Body of pancreas (tissue), 4 donors: ENCODE data around the gene MS4A1. TPM values are rescaled to one million over a fixed set of nuclear protein-coding genes. Genes with fewer than 3 reads are reported as not detected.

Experiments used
- ATAC-seq: fragments of 150-250 bp; one replicate; pipeline ENCODE4 v1.9.1; 2016
- DNase-seq, 4 donors: peaks; one replicate each; pipeline ENCODE4 v3.0.0-alpha.2; 2019
- H3K27ac ChIP-seq, 4 donors: fragments of 200-600 bp; sonication (generic); 1 replicate in 3 of 4; 2 replicates in 1 of 4; pipeline versions ENCODE4 v1.5.1 to v1.6.1; 2016 to 2019; ENCODE audit warnings: mild to moderate bottlenecking in 1 of 4, mixed read lengths in 1 of 4, moderate library complexity in 1 of 4
- H3K27me3 ChIP-seq, 2 donors: fragments of 200-600 bp; sonication (generic); one replicate each; pipeline ENCODE4 v1.6.0; 2016; ENCODE audit warnings: mild to moderate bottlenecking in 1 of 2
- H3K36me3 ChIP-seq, 2 donors: fragments of 200-600 bp; sonication (generic); replicated peaks in 1 of 2; 2 replicates each; pipeline ENCODE4 v1.5.1; 2016; ENCODE audit warnings: low read depth in 2 of 2; ENCODE audit not compliant: insufficient read depth in 1 of 2
- H3K4me1 ChIP-seq: fragments of 200-600 bp; sonication (generic); one replicate; pipeline ENCODE4 v1.6.0; 2016
- H3K4me3 ChIP-seq, 2 donors: fragments of 200-600 bp; sonication (generic); 1 replicate in 1 of 2; 2 replicates in 1 of 2; pipeline ENCODE4 v1.5.1; 2016 to 2019
- H3K9me3 ChIP-seq, 3 donors: fragments of 200-600 bp; sonication (generic); 1 replicate in 2 of 3; 2 replicates in 1 of 3; pipeline ENCODE4 v1.5.1; 2016
- CTCF ChIP-seq, 7 experiments: fragments of 450-650 bp in 4 of 7; fragments of 200-600 bp in 3 of 7; sonication (generic) in 3 of 7; IDR thresholded peaks; one replicate each; pipeline ENCODE4 v1.5.1; 2016 to 2019; ENCODE audit warnings: antibody characterized with exemption in 7 of 7
- POLR2A ChIP-seq, 3 donors: fragments of 450-650 bp; IDR thresholded peaks; one replicate each; pipeline ENCODE4 v1.6.1; 2016; ENCODE audit warnings: antibody characterized with exemption in 3 of 3, mild to moderate bottlenecking in 2 of 3
- WGBS, 2 donors: methylation state at CpG; one replicate each; pipeline ENCODE4 v1.1.5; 2017; 5-methylcytosine and 5-hydroxymethylcytosine counted together
- intact Hi-C: fragments of 100-400 bp; cut with DNase I; formaldehyde crosslinking; loops from one replicate; pipeline ENCODE4 v1.15.1; 2023
- total RNA-seq, 2 donors: library from RNA; depleted of rRNA; stranded (reverse); fragments of >200 nt; gene quantifications; one replicate each; pipeline ENCODE4 v1.1.0, GENCODE V29; 2016

MS4A1 gene
- not detected for total RNA-seq

GRCh38 chr11:60455531-60456042 lies at the start of gene MS4A1:
Gene MS4A1 (plus strand): TSS chr11:60455847. CDS start chr11:60462375, 6,528 bp downstream.
- DNase-seq, result no peak
- TF ChIP-seq POLR2A (IDR thresholded peaks at IDR 0.05), result no peak
- no peak for TF ChIP-seq CTCF (IDR thresholded peaks at IDR 0.05)
- H3K9me3 ChIP-seq, result no peaks in the 10 kb centered on the region
- no peaks in the 10 kb centered on the region for H3K27me3 ChIP-seq
- intact Hi-C loops, result no loop called here
- WGBS, 2 donors, result 61 to 78% methylated on average over 4 of the region's 4 CpGs
- H3K4me3 ChIP-seq, result no peak within 1 kb of the TSS
- no peaks in the 10 kb centered on the region for H3K4me1 ChIP-seq
- H3K36me3 ChIP-seq, result no peaks in the 10 kb centered on the region
- H3K27ac ChIP-seq, result no peak within 1 kb of the TSS
- no peak for ATAC-seq

- ATAC-seq (no peak), DNase-seq (no peak)
- H3K4me3 ChIP-seq, result no peak overlapping the region
- no peaks in the 10 kb centered on the region for H3K9me3 ChIP-seq
- TF ChIP-seq POLR2A (IDR thresholded peaks at IDR 0.05) (no peak), CTCF (IDR thresholded peaks at IDR 0.05) (no peak)
- 23 to 26% methylated on average over 2 of the region's 2 CpGs for WGBS, 2 donors
- no peaks in the 10 kb centered on the region for H3K27me3 ChIP-seq
- intact Hi-C loops, result no loop called here
- H3K4me1 ChIP-seq, result no peaks in the 10 kb centered on the region
- H3K27ac ChIP-seq, result no peak overlapping the region
- no peaks in the 10 kb centered on the region for H3K36me3 ChIP-seq
Observed at GRCh38 chr11:60420015-60420414, 35.6 kb upstream of the MS4A1 start.

- H3K27me3 ChIP-seq, result no peaks in the 10 kb centered on the region
- H3K27ac ChIP-seq, result no peak overlapping the region
- H3K4me1 ChIP-seq, result no peaks in the 10 kb centered on the region
- H3K4me3 ChIP-seq, result no peak overlapping the region
- no peak for ATAC-seq
- no peak for TF ChIP-seq POLR2A (IDR thresholded peaks at IDR 0.05)
- TF ChIP-seq CTCF (IDR thresholded peaks at IDR 0.05), result no peak
- H3K9me3 ChIP-seq, result no peaks in the 10 kb centered on the region
- intact Hi-C loops, result no loop called here
- DNase-seq, result no peak
- WGBS, 2 donors, result 80 to 82% methylated on average over 1 of the region's 1 CpG
- no peaks in the 10 kb centered on the region for H3K36me3 ChIP-seq
Observed at GRCh38 chr11:60422609-60423008, 33.0 kb upstream of the MS4A1 start.

- ATAC-seq (no peak), DNase-seq (no peak)
- TF ChIP-seq POLR2A (IDR thresholded peaks at IDR 0.05) (no peak), CTCF (IDR thresholded peaks at IDR 0.05) (no peak)
- Histone ChIP-seq H3K27ac (no peak overlapping the region), H3K27me3 (no peaks in the 10 kb centered on the region), H3K4me1 (peaks cover 11% of the 10 kb centered on the region), H3K4me3 (no peak overlapping the region), H3K9me3 (no peaks in the 10 kb centered on the region), H3K36me3 (no peaks in the 10 kb centered on the region)
- WGBS, 2 donors, result 28 to 46% methylated on average over 2 of the region's 2 CpGs
- intact Hi-C loops, result no loop called here
Observed at GRCh38 chr11:60428517-60428916, 27.1 kb upstream of the MS4A1 start.

- H3K9me3 ChIP-seq, result no peaks in the 10 kb centered on the region
- intact Hi-C loops, result no loop called here
- peaks cover 11% of the 10 kb centered on the region for H3K4me1 ChIP-seq
- DNase-seq, result no peak
- 90 to 98% methylated on average over 5 of the region's 5 CpGs for WGBS, 2 donors
- no peak for TF ChIP-seq POLR2A (IDR thresholded peaks at IDR 0.05)
- TF ChIP-seq CTCF (IDR thresholded peaks at IDR 0.05), result no peak
- ATAC-seq, result no peak
- H3K27me3 ChIP-seq, result no peaks in the 10 kb centered on the region
- no peaks in the 10 kb centered on the region for H3K36me3 ChIP-seq
- H3K4me3 ChIP-seq, result no peak within 1 kb of the TSS
- no peak within 1 kb of the TSS for H3K27ac ChIP-seq
Observed at GRCh38 chr11:60429272-60429671, 26.4 kb upstream of the MS4A1 start, which contains the start of gene MS4A5. Gene MS4A5 (plus strand): TSS chr11:60429572. CDS start chr11:60429675, 103 bp downstream.
